GM10847 (cell line): ENCODE data around the gene ASPG.

Source experiments
- POLR2A ChIP-seq: IDR thresholded peaks from 2 replicates; pipeline ENCODE4 v1.6.1; 2011; ENCODE audit not compliant: insufficient read length; ENCODE audit errors: extremely low read depth

ASPG gene

GRCh38 chr14:104095426-104096310 lies 10.2 kb downstream of the ASPG start:
- no peak for TF ChIP-seq POLR2A

GRCh38 chr14:104096318-104096717 lies 10.8 kb downstream of the ASPG start:
- no peak for TF ChIP-seq POLR2A

- no peak for TF ChIP-seq POLR2A
These were observed 11.5 kb downstream of the ASPG start for GRCh38 chr14:104096751-104097700.

GRCh38 chr14:104098272-104099095 lies 13.0 kb downstream of the ASPG start:
- TF ChIP-seq POLR2A = no peak

- no peak for TF ChIP-seq POLR2A
These were observed 13.9 kb downstream of the ASPG start for GRCh38 chr14:104099096-104100041.

GRCh38 chr14:104100171-104101085 lies 14.9 kb downstream of the ASPG start:
- TF ChIP-seq POLR2A = no peak

- no peak for TF ChIP-seq POLR2A
These were observed 15.7 kb downstream of the ASPG start for GRCh38 chr14:104101086-104101621.

GRCh38 chr14:104101651-104102281 lies 16.3 kb downstream of the ASPG start:
- TF ChIP-seq POLR2A = no peak

- TF ChIP-seq POLR2A = no peak
These were observed 16.9 kb downstream of the ASPG start for GRCh38 chr14:104102282-104102914.

- TF ChIP-seq POLR2A = no peak
These were observed 17.6 kb downstream of the ASPG start for GRCh38 chr14:104103061-104103445.

- TF ChIP-seq POLR2A = no peak
These were observed 18.1 kb downstream of the ASPG start for GRCh38 chr14:104103446-104104075.
